ENCODE results near the gene INPP4A.
"Not testable (repeated sequence)": the region's sequence is repeated elsewhere in the genome, so short reads cannot be mapped to it uniquely, and the experiment has no call there.

GRCh38 chr2:98435670-98436069, 9.0 kb upstream of the INPP4A start:
- TF ChIP-seq, protein P1, sequence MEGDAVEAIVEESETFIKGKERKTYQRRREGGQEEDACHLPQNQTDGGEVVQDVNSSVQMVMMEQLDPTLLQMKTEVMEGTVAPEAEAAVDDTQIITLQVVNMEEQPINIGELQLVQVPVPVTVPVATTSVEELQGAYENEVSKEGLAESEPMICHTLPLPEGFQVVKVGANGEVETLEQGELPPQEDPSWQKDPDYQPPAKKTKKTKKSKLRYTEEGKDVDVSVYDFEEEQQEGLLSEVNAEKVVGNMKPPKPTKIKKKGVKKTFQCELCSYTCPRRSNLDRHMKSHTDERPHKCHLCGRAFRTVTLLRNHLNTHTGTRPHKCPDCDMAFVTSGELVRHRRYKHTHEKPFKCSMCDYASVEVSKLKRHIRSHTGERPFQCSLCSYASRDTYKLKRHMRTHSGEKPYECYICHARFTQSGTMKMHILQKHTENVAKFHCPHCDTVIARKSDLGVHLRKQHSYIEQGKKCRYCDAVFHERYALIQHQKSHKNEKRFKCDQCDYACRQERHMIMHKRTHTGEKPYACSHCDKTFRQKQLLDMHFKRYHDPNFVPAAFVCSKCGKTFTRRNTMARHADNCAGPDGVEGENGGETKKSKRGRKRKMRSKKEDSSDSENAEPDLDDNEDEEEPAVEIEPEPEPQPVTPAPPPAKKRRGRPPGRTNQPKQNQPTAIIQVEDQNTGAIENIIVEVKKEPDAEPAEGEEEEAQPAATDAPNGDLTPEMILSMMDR (IDR thresholded peaks at IDR 0.05 in 2 of 3, conservative IDR thresholded peaks at IDR 0.05 in 1 of 3; ENCODE audit: control insufficient read depth in 2 of 3, extremely low read depth in 1 of 3, insufficient read depth in 1 of 3, low read depth in 3 of 3, low read length in 3 of 3), result not testable (repeated sequence)
- TF ChIP-seq ESRRA (IDR thresholded peaks at IDR 0.05; ENCODE audit: low read length); TCF12 (IDR thresholded peaks at IDR 0.05; ENCODE audit: low read depth, low read length); SIN3A (IDR thresholded peaks at IDR 0.05; ENCODE audit: low read depth, low read length); POLR2AphosphoS2 (IDR thresholded peaks at IDR 0.05; ENCODE audit: low read depth, low read length); JUNB (IDR thresholded peaks at IDR 0.05); TAF1 (IDR thresholded peaks at IDR 0.05; ENCODE audit: borderline replicate concordance, low read depth, low read length); BCLAF1 (IDR thresholded peaks at IDR 0.05); ZNF274 (IDR thresholded peaks at IDR 0.05; ENCODE audit: insufficient read depth, insufficient read length): not testable (repeated sequence)
- TF ChIP-seq, protein P2, sequence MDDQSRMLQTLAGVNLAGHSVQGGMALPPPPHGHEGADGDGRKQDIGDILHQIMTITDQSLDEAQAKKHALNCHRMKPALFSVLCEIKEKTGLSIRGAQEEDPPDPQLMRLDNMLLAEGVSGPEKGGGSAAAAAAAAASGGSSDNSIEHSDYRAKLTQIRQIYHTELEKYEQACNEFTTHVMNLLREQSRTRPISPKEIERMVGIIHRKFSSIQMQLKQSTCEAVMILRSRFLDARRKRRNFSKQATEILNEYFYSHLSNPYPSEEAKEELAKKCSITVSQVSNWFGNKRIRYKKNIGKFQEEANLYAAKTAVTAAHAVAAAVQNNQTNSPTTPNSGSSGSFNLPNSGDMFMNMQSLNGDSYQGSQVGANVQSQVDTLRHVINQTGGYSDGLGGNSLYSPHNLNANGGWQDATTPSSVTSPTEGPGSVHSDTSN (IDR thresholded peaks at IDR 0.05; ENCODE audit: insufficient replicate concordance, low read depth, low read length), result not testable (repeated sequence)

Data from GM12878 (cell line).